ENCODE results near the gene NUP85.

DNA sequence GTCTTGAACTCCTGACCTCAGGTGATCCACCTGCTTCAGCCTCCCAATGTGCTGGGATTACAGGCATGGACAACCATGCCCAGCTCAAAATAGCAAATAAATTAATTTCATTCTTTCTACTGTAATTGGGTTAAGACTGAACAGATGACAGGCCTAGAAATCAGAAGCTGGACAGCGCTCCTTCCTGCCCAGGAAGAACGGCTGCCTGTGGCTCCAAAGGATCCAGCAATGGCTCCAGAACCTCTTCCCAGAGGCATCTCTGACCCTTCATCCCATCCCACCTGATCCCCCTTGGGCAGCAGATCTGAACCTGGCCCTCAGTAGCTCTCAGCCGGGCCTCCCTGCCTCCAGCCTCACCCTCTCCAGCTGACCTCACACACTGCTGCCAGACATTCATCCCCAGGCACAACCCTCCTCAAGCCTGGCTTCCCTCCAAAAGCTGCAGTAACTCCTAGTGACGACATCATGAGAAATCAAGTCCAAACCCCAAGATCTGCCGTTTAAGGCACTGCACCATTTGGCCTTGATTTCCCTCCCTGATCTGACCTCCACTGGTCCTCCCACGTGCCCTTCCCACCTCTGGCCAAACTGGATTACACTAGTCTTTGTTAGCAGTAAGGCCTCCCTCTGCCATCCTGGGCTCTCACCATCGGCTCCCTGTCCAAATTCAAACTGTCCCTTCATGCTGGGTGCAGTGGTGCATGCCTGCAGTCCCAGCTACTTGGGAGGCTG is 68.7 kb downstream of the NUP85 start:
- no peak for TF ChIP-seq EZH2 (IDR thresholded peaks at IDR 0.05; ENCODE audit: insufficient read depth, low read length)
- TF ChIP-seq, protein P1, sequence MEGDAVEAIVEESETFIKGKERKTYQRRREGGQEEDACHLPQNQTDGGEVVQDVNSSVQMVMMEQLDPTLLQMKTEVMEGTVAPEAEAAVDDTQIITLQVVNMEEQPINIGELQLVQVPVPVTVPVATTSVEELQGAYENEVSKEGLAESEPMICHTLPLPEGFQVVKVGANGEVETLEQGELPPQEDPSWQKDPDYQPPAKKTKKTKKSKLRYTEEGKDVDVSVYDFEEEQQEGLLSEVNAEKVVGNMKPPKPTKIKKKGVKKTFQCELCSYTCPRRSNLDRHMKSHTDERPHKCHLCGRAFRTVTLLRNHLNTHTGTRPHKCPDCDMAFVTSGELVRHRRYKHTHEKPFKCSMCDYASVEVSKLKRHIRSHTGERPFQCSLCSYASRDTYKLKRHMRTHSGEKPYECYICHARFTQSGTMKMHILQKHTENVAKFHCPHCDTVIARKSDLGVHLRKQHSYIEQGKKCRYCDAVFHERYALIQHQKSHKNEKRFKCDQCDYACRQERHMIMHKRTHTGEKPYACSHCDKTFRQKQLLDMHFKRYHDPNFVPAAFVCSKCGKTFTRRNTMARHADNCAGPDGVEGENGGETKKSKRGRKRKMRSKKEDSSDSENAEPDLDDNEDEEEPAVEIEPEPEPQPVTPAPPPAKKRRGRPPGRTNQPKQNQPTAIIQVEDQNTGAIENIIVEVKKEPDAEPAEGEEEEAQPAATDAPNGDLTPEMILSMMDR (IDR thresholded peaks at IDR 0.05; ENCODE audit: insufficient read depth, low read depth, low read length), result no peak
